Activated CD8-positive, alpha-beta memory T cell treated with anti-CD3 and anti-CD28 coated beads, Interleukin-2, amount 10 ng/mL, durations not matched to agents 7 days and 5 days (primary cell): ENCODE measurements around the gene WFS1. TPM values are rescaled to one million over a fixed set of nuclear protein-coding genes. Genes with fewer than 3 reads are reported as not detected.

Source experiments
- ATAC-seq: fragments of 150-1000 bp; cut with Tn5 transposase; one replicate; pipeline ENCODE4 v1.10.0; 2021; ENCODE audit warnings: moderate library complexity
- CTCF ChIA-PET: fragments of 350-600 bp; sonication (Branson Sonifier 250); formaldehyde crosslinking; loops from one replicate; lab custom pipeline; 2021; ENCODE audit warnings: antibody characterized with exemption; lab: Charles Lee
- DNase-seq: peaks from one replicate; pipeline ENCODE4 v3.0.0-alpha.2; 2020
- H3K27ac Mint-ChIP-seq: one replicate; pipeline ENCODE4 v1.8.0; 2021; ENCODE audit warnings: mild to moderate bottlenecking, mixed read lengths
- H3K27me3 Mint-ChIP-seq: one replicate; pipeline ENCODE4 v1.8.0; 2021; ENCODE audit warnings: mixed read lengths
- H3K36me3 Mint-ChIP-seq: one replicate; pipeline ENCODE4 v1.8.0; 2021; ENCODE audit warnings: mild to moderate bottlenecking, mixed read lengths
- H3K4me1 Mint-ChIP-seq: one replicate; pipeline ENCODE4 v1.8.0; 2021; ENCODE audit warnings: mixed read lengths
- H3K4me3 Mint-ChIP-seq: one replicate; pipeline ENCODE4 v1.8.0; 2021; ENCODE audit warnings: mild to moderate bottlenecking, moderate library complexity, mixed read lengths
- H3K9me3 Mint-ChIP-seq: one replicate; pipeline ENCODE4 v1.8.0; 2022; ENCODE audit warnings: low read depth, mixed read lengths
- total RNA-seq, 2 experiments: library from RNA; stranded (reverse); gene quantifications; one replicate each; pipeline ENCODE4 v1.2.3, GENCODE V29; 2021

The WFS1 gene
- total RNA-seq, 2 experiments from 2014 or later = 1.8 to 2.2 TPM

DNA sequence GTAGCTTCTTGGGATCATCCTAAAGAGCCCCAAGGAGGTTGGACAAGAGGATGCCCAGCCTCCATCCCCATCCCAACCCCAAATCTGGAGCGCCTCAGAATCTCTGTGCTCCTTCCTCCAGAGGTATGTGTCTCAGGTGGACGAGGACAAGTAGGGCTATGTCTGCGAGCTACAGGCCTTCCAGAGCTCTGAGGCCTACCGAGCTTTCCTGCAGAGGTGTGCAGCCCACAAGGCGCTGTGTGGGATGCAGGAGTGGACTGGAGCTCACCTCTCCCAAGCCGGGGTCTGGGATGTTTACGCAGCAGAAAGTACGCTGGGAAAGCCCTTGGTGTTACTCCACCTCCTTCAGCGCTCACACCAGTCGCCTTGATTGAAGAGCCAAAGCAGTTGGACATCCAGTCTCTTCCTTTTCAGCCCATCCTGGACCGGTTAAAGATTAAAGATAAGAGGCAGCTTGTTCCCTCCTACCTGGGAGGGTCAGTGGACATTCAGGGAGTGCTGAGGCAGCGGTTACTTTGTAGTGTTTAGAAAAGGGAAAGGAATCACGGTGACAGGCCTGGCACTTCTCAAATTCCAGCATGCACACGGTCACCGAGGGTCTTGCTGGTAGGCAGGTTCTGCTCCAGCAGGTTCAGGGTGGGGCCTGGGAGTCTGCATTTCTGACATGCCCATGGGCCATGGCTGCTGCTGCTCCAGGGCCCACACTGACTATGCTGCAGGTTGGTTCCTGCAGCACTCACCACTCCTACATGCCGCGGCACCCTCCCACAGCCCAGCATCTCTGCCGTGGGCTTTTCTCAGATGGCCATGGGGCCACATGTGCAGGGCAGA lies 39.8 kb upstream of the WFS1 start:
- no peak for ATAC-seq
- no peaks in the 10 kb centered on the region for H3K4me1 Mint-ChIP-seq
- DNase-seq = no peak
- H3K36me3 Mint-ChIP-seq = no peaks in the 10 kb centered on the region
- no peaks in the 10 kb centered on the region for H3K9me3 Mint-ChIP-seq
- H3K4me3 Mint-ChIP-seq = no peak overlapping the region
- CTCF ChIA-PET = interaction anchor here (1.1 to 1.4 kb wide), 3 partner anchors 20 to 102 kb away, joined by 3 to 6 read pairs (median 5); no protein-coding TSS in a partner anchor
- H3K27ac Mint-ChIP-seq = no peak overlapping the region
- H3K27me3 Mint-ChIP-seq = peaks cover 14% of the 10 kb centered on the region

DNA sequence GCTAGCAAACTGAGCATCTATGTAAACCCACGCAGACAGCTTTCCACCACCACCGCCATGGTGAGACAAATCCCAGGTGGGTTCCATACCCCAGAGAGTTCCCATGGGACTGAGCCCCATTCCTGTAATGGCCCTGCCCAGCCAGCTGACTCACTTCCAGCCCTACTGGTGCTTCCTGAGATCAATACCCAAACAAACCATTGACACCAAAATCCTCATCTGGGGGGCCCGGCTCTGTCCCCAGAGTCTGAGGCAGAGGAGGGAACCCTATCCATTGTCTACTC lies 39.2 kb upstream of the WFS1 start:
- ATAC-seq = no peak
- CTCF ChIA-PET = interaction anchor here (1.1 to 1.4 kb wide), 3 partner anchors 19 to 101 kb away, joined by 3 to 6 read pairs (median 5); no protein-coding TSS in a partner anchor
- no peaks in the 10 kb centered on the region for H3K9me3 Mint-ChIP-seq

DNA sequence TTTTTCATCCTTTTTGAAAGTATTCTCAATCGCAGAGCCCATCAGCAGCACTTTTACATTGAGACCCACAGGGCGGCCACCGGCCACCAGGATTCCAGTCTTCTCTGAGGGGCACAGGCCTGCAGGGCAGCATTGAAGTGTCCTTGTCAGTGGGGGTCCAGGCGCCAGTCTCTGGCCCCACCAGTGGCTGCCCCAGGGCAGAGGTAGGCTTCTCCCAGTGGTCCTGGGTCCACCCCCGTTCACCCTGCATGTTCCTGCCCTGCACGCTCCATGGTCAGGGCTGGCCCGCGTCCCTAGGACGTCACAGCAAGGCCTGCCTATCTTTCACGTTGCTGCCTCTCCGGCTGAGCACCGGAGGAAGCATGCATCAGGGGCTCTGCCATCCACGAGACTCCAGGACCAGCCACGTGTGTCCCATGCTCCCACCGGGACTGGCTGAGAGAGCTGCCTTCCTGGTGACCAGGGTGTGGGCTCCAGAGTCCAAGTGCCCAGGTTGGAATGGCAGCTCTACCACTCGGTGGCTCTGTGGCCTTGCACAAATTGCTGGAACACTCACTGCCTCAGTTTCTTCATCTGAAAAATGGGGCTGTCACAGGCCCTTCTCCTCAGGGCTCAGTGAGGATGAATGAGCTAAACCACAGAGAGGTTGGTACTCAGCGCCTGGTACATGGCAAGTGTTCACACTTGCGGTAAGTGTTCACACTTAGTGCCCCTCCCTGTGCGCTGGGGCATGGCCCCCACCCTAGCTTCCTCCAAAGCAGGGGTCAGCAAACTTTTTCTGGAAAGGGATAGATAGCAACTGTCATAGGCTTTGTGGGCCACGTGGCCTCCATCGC lies 38.6 kb upstream of the WFS1 start:
- CTCF ChIA-PET = no interaction called here
- no peaks in the 10 kb centered on the region for H3K36me3 Mint-ChIP-seq
- DNase-seq (no peak), ATAC-seq (no peak)
- H3K27me3 Mint-ChIP-seq = peaks cover 7% of the 10 kb centered on the region
- no peaks in the 10 kb centered on the region for H3K9me3 Mint-ChIP-seq
- H3K4me3 Mint-ChIP-seq = no peak overlapping the region
- no peaks in the 10 kb centered on the region for H3K4me1 Mint-ChIP-seq
- H3K27ac Mint-ChIP-seq = no peak overlapping the region

More for the DNA sequence above, 39.2 kb upstream of the WFS1 start:
- H3K27me3 Mint-ChIP-seq = peaks cover 9% of the 10 kb centered on the region
- no peaks in the 10 kb centered on the region for H3K36me3 Mint-ChIP-seq
- H3K4me3 Mint-ChIP-seq = no peak overlapping the region
- no peak for DNase-seq
- H3K27ac Mint-ChIP-seq = no peak overlapping the region
- H3K4me1 Mint-ChIP-seq = no peaks in the 10 kb centered on the region

DNA sequence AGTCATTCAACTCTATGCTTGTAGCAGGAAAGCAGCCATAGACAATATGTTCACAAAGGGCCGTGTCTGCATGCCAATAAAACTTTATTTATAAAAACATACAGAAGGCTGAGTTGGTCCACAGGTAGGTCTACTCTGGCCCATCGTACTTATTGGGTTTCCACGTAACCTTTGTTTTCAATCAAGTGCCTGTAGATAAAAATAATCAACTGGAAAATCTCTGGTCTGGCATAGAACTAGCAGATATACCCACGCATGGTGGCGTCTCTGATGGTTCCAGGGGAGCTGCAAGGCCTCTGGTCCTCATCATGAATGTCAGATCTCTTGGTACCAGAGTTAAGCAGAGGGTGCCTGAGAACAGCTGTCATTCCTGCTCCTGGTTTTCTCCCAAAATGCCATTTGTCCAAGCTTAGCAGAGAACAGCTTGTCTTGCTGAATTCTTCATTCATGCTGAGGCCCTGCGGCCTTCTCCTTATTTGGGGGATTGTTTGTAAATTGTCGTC lies 37.9 kb upstream of the WFS1 start:
- CTCF ChIA-PET = no interaction called here
- no peaks in the 10 kb centered on the region for H3K9me3 Mint-ChIP-seq
- no peaks in the 10 kb centered on the region for H3K36me3 Mint-ChIP-seq
- no peak for ATAC-seq
- peaks cover 10% of the 10 kb centered on the region for H3K27me3 Mint-ChIP-seq
- no peak for DNase-seq
- H3K4me3 Mint-ChIP-seq = no peak overlapping the region
- no peaks in the 10 kb centered on the region for H3K4me1 Mint-ChIP-seq
- H3K27ac Mint-ChIP-seq = no peak overlapping the region

DNA sequence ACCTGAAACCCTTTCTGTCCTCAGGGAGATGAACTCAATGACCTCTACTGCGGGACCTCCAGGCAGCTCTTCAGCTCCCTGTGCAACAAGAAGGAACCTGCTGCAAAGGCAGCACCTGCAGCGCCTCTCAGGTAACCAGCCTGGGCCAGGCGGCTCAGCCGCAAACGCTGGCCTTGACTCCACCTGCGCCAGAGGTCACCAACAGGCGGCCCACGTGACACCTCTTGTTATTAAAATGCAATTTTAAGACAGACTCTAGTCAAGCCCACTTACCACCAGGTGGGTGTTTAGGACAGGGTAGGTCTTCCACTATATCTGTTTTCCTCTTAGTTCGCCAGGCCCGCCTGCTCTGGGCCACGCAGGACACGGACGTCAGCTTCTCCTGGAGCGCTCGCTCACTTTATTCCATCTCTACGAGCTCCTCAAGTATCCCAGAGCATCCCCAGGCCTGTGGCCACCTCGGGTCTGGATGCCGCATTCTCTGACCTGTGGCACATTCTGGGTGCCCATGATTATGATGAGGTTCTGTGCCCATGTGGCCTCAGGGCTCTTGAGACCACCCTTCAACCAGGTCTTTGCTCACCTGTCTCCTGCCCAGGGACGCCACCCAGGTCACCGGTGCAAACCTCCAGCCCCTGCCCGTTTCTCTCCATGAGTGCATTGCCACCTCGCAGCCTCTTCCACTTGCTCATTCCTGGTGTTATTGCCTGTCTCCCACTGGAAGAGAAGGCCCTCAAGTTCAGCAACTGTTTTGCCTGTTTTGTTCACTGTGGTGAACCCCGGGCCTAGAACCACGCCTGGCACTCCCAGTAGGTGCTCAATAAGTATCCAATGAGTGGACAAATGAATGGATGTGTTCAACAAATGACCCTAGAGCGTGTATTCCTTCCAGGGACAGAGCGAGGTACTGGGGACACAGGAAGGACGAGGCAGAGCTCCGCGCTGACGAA lies 36.5 kb upstream of the WFS1 start:
- H3K27me3 Mint-ChIP-seq = peaks cover 17% of the 10 kb centered on the region
- H3K4me3 Mint-ChIP-seq = no peak overlapping the region
- no peaks in the 10 kb centered on the region for H3K36me3 Mint-ChIP-seq
- ATAC-seq (no peak), DNase-seq (no peak)
- no peaks in the 10 kb centered on the region for H3K9me3 Mint-ChIP-seq
- H3K27ac Mint-ChIP-seq = no peak overlapping the region
- no peaks in the 10 kb centered on the region for H3K4me1 Mint-ChIP-seq
- CTCF ChIA-PET = no interaction called here

DNA sequence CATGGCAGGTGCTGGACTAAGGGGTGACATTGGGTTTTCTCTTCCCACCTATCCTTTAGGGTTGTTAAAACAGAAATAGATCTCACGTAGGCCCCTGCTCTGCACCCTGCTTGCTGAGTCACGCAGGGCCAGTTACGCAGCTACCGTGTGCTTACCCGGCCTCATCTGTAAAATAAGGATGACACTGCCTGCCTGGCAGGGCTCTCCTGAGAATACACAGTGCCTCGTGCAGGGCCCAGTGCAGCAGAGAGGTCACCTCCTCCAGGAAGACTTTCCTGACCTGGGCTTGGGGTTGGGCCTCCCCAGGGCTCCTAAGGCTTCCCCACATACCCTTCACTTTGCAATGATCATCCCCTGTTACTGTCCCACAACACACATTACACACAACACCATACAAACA lies 35.7 kb upstream of the WFS1 start:
- Mint-ChIP-seq H3K9me3 (no peaks in the 10 kb centered on the region), H3K4me3 (no peak overlapping the region), H3K27me3 (peaks cover 15% of the 10 kb centered on the region), H3K27ac (no peak overlapping the region), H3K4me1 (no peaks in the 10 kb centered on the region), H3K36me3 (no peaks in the 10 kb centered on the region)
- ATAC-seq (no peak), DNase-seq (no peak)
- CTCF ChIA-PET = no interaction called here

DNA sequence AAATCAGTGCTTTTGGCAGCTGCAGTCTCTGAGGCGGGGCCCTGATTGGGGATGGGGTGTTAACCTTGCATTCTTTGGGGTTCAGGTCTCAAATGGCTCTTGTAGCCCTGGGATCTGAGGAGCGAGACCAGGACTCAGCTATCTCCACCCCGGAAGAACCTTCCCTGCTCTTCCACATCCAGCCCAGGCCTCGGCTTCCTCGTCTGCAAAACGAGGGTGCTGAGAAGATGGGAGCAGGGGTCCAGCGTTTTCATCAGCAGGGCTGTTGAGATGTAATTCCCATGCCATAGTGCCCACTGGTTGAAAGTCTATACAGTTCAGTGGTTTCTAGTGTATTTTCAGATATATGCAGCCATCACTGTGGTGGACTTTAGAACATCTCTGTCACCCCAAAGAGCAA lies 34.6 kb upstream of the WFS1 start:
- CTCF ChIA-PET = interaction anchor here (1.6 kb wide), 1 partner anchor 16 kb away, joined by 6 read pairs; no protein-coding TSS in a partner anchor

DNA sequence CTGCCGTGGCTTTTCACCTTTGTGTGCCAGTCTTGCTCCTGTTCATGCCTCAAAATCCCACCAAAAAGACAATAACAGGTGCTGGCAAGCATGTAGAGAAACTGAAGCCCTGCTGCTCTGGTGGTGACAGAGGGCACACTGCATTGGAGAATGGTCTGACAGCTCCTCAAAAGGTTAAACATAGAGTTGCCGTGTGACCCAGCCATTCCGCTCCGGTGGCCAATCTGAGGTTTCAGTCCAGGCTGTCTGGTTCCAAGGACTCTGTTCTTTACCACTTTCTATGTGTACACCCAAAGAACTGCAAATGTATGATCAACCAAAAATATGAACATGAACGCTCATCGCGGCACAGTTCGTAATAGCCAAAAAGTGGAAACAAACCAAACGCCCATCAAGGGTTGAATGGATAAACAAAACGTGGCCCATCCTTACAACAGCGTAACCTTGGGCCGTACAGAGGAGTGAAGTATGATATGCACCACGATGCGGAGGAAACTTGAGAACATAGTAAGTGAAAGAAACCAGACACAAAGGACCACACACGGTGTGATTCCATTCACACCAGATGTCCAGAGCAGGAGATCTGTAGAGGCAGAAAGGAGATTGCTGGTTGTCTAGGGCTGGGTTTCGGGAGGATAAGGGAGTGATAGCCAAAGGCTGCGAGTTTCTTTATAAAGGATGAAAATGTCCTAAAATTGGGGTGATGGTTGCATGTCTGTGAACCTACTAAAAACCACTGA lies 33.6 kb upstream of the WFS1 start:
- Mint-ChIP-seq H3K27me3 (peaks cover 20% of the 10 kb centered on the region), H3K27ac (no peak overlapping the region), H3K36me3 (no peaks in the 10 kb centered on the region), H3K4me3 (no peak overlapping the region), H3K9me3 (no peaks in the 10 kb centered on the region), H3K4me1 (no peaks in the 10 kb centered on the region)
- no peak for ATAC-seq
- CTCF ChIA-PET = interaction anchor here (1.6 kb wide), 1 partner anchor 15 kb away, joined by 6 read pairs; no protein-coding TSS in a partner anchor
- no peak for DNase-seq

More for the DNA sequence above, 34.6 kb upstream of the WFS1 start:
- H3K4me3 Mint-ChIP-seq = no peak overlapping the region
- ATAC-seq (no peak), DNase-seq (no peak)
- no peaks in the 10 kb centered on the region for H3K9me3 Mint-ChIP-seq
- no peaks in the 10 kb centered on the region for H3K36me3 Mint-ChIP-seq
- H3K27ac Mint-ChIP-seq = no peak overlapping the region
- H3K4me1 Mint-ChIP-seq = no peaks in the 10 kb centered on the region
- peaks cover 18% of the 10 kb centered on the region for H3K27me3 Mint-ChIP-seq

DNA sequence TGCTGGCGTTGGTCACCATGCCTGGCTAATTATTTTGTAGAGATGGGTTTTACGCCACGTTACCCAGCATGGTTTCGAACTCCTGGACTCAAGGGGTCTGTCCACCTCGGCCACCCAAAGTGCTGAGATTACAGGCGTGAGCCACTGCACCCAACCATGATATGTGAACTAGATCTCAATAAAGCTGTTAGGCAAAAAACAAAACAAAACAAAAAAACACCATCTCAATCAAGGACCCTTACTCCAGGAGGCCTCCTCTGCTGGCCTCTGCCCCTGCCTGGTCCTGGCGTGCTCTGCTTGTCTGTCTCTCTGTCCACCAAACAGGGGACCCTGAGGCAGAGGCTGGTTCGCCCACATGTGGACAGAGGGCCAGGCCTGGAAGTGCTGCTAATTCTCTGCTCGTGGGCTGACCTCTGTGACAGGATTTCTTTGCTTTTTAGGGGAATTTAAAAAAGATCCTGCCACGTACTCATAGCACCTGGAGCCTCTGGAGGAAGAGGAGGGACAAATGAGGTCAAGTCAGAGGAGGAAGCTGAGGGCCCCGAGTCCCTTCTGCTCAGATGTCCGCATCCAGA lies 32.7 kb upstream of the WFS1 start:
- CTCF ChIA-PET = no interaction called here
- Mint-ChIP-seq H3K27ac (no peak overlapping the region), H3K9me3 (no peaks in the 10 kb centered on the region), H3K36me3 (no peaks in the 10 kb centered on the region), H3K4me3 (no peak overlapping the region), H3K4me1 (no peaks in the 10 kb centered on the region), H3K27me3 (peaks cover 25% of the 10 kb centered on the region)
- no peak for ATAC-seq
- no peak for DNase-seq

DNA sequence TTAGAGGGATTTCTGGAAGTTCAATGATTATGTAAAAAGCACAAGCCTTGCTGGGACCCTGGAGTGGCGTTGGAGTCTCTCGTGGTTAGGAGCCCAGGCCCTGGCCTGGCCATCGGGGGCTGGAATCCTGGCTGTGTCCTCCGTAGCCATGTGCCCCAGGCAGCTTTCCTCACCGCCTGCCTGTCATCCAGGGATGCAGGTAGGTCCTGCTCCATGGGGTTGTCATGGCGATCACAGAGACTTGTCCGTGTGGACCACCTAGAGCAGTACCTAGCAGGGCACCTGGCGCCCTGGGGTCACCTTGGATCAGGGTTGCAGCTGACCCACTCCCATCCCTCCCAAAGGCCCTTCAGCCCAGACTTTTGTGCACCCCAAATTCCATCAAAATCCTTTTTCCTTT lies 30.2 kb upstream of the WFS1 start:
- peaks cover 6% of the 10 kb centered on the region for H3K9me3 Mint-ChIP-seq
- peaks cover 38% of the 10 kb centered on the region for H3K27me3 Mint-ChIP-seq
- H3K4me3 Mint-ChIP-seq = no peak overlapping the region
- no peak for ATAC-seq
- DNase-seq = no peak
- H3K4me1 Mint-ChIP-seq = no peaks in the 10 kb centered on the region
- H3K36me3 Mint-ChIP-seq = no peaks in the 10 kb centered on the region
- CTCF ChIA-PET = interaction anchor here (0.6 to 1.7 kb wide), 3 partner anchors 11 to 169 kb away, joined by 4 to 7 read pairs (median 4); no protein-coding TSS in a partner anchor
- no peak overlapping the region for H3K27ac Mint-ChIP-seq

DNA sequence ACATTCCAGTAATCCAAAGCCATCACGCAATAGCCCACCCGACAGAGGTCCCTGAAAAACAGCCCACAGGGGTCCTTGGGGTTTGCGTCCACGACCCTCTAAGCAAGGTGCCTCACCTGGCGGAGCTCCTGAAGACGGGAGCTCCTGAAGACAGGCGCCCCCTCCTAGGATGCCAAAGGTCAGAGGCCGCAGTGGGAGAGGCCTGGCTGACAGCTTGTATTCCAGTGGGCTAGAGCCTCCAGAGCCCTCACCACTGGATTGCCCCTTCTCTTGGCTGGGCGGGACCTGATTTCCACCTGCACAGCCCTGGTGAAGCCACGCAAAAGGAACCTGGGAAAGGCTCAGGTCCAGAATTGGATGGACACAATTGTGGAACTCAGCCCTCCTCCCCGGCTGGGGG lies 29.7 kb upstream of the WFS1 start:
- Mint-ChIP-seq H3K27me3 (peaks cover 42% of the 10 kb centered on the region), H3K27ac (no peak overlapping the region), H3K36me3 (peaks cover 3% of the 10 kb centered on the region), H3K4me1 (peaks cover 2% of the 10 kb centered on the region), H3K4me3 (no peak overlapping the region), H3K9me3 (peaks cover 11% of the 10 kb centered on the region)
- no peak for ATAC-seq
- DNase-seq = no peak
- CTCF ChIA-PET = interaction anchor here (0.6 to 1.7 kb wide), 3 partner anchors 10 to 168 kb away, joined by 4 to 7 read pairs (median 4); no protein-coding TSS in a partner anchor
